ENCODE data around the gene ENPEP. TPM values are rescaled to one million over a fixed set of nuclear protein-coding genes. Genes with fewer than 3 reads are reported as not detected.

The ENPEP gene
- total RNA-seq, 2 experiments from 2014 or later: 0.05 TPM; not detected in 1

- intact Hi-C loops (cut with micrococcal nuclease): no loop called here
- TF ChIP-seq CTCF (IDR thresholded peaks at IDR 0.05): no peak
- Mint-ChIP-seq H3K27me3 (peaks cover 15% of the 10 kb centered on the region), H3K36me3 (ENCODE audit: low read depth) (no peaks in the 10 kb centered on the region), H3K4me1 (ENCODE audit: low read depth) (peaks cover 6% of the 10 kb centered on the region), H3K4me3 (no peak overlapping the region), H3K9me3 (no peaks in the 10 kb centered on the region), H3K27ac (no peak overlapping the region)
- ChIA-PET POLR2A (no interaction called here), CTCF (no interaction called here)
- no peak for DNase-seq
- ATAC-seq: no peak
Measured at GRCh38 chr4:110480031-110480549, 4.1 kb downstream of the ENPEP start.

GRCh38 chr4:110480746-110481271 lies 4.9 kb downstream of the ENPEP start:
- no peaks in the 10 kb centered on the region for H3K9me3 Mint-ChIP-seq
- DNase-seq (no peak), ATAC-seq (no peak)
- H3K27ac Mint-ChIP-seq: no peak overlapping the region
- intact Hi-C loops (cut with micrococcal nuclease): no loop called here
- no peaks in the 10 kb centered on the region for H3K36me3 Mint-ChIP-seq (ENCODE audit: low read depth)
- no peak for TF ChIP-seq CTCF (IDR thresholded peaks at IDR 0.05)
- ChIA-PET CTCF (no interaction called here), POLR2A (no interaction called here)
- no peak overlapping the region for H3K4me3 Mint-ChIP-seq
- H3K27me3 Mint-ChIP-seq: peaks cover 17% of the 10 kb centered on the region
- H3K4me1 Mint-ChIP-seq (ENCODE audit: low read depth): peaks cover 8% of the 10 kb centered on the region

DNA sequence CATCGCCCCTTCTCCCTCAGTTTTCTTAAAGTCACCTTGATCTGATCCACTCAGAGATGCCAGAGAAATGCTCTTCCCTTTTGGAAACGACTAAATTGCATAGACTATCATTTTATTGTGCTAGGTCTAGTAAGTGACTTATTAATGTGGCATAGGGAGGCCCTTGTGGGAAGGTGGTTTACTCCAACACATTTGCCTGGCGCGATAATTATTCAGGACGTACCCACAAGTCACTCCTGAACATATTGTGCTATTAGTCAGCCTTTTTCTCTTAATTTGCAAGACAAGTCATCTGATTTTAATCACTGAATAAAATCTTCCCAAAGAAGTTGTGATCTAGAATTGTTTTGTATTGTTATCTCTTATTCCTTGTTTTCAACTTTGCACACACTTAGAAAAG lies 7.6 kb downstream of the ENPEP start:
- ATAC-seq (no peak), DNase-seq (no peak)
- H3K27ac Mint-ChIP-seq: no peak overlapping the region
- CTCF ChIA-PET: interaction anchor here (1.7 kb wide), 1 partner anchor 239 kb away, joined by 3 read pairs; no protein-coding TSS in a partner anchor
- H3K27me3 Mint-ChIP-seq: peaks cover 22% of the 10 kb centered on the region
- TF ChIP-seq CTCF (IDR thresholded peaks at IDR 0.05): no peak
- H3K4me1 Mint-ChIP-seq (ENCODE audit: low read depth): peaks cover 8% of the 10 kb centered on the region
- POLR2A ChIA-PET: interaction anchor here (0.6 kb wide), 1 partner anchor 1395 kb away, joined by 3 read pairs; no protein-coding TSS in a partner anchor
- H3K36me3 Mint-ChIP-seq (ENCODE audit: low read depth): no peaks in the 10 kb centered on the region
- H3K9me3 Mint-ChIP-seq: no peaks in the 10 kb centered on the region
- no peak overlapping the region for H3K4me3 Mint-ChIP-seq
- intact Hi-C loops (cut with micrococcal nuclease): no loop called here

DNA sequence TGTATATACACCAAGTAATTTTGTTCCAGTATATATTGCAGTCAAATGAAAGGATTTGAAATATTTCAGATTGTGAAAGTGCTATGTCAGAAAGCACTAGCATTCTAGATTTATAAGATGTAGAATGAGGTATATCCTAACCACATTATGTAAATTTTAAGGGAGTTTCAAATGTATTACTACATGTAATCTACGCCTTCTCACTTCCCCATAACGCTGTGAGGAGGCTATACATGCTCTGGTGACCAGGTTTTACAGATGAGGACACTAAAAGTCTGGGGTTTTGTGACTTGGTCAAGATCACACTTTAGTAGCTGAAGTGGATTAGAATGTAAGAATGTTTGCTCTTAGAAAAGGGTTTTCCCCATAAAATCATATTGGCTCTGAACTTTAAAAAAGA lies 8.1 kb downstream of the ENPEP start:
- ATAC-seq: peak; percentile 39

More for the DNA sequence above, 8.1 kb downstream of the ENPEP start:
- CTCF ChIA-PET: interaction anchor here (0.9 to 1.7 kb wide), 3 partner anchors 28 to 239 kb away, joined by 3 read pairs; no protein-coding TSS in a partner anchor
- peaks cover 8% of the 10 kb centered on the region for H3K4me1 Mint-ChIP-seq (ENCODE audit: low read depth)
- H3K9me3 Mint-ChIP-seq: no peaks in the 10 kb centered on the region
- H3K27me3 Mint-ChIP-seq: peaks cover 22% of the 10 kb centered on the region
- H3K36me3 Mint-ChIP-seq (ENCODE audit: low read depth): no peaks in the 10 kb centered on the region
- no peak for DNase-seq
- TF ChIP-seq CTCF (IDR thresholded peaks at IDR 0.05): no peak
- POLR2A ChIA-PET: no interaction called here
- no peak overlapping the region for H3K27ac Mint-ChIP-seq
- intact Hi-C loops (cut with micrococcal nuclease): no loop called here
- H3K4me3 Mint-ChIP-seq: no peak overlapping the region

Data from activated CD8-positive, alpha-beta T cell treated with anti-CD3 and anti-CD28 coated beads for 36 hours (primary cell).